Brain microvascular endothelial cell (primary cell): ENCODE results near the gene PRSS36.
"Not testable (repeated sequence)": the region's sequence is repeated elsewhere in the genome, so short reads cannot be mapped to it uniquely, and the experiment has no call there.

ENCODE experiments used
- DNase-seq: peaks from one replicate; pipeline ENCODE4 v3.0.0-alpha.2; 2020
- H3K27ac ChIP-seq: fragments of 250-450 bp; sonication (Bioruptor Pico); 2 replicates; pipeline ENCODE4 v1.5.1; 2020; ENCODE audit warnings: mild to moderate bottlenecking, moderate library complexity
- H3K27me3 ChIP-seq: fragments of 250-450 bp; sonication (Bioruptor Pico); replicated peaks from 2 replicates; pipeline ENCODE4 v1.5.1; 2020; ENCODE audit warnings: mild to moderate bottlenecking
- H3K36me3 ChIP-seq: fragments of 250-450 bp; sonication (Bioruptor Pico); replicated peaks from 2 replicates; pipeline ENCODE4 v1.5.1; 2020; ENCODE audit warnings: mild to moderate bottlenecking
- H3K4me3 ChIP-seq: 2 replicates; pipeline ENCODE4 v1.5.1; 2011; ENCODE audit warnings: low read depth, mild to moderate bottlenecking, control low read depth, low read length, moderate library complexity
- CTCF ChIP-seq: IDR thresholded peaks from 2 replicates; pipeline ENCODE4 v1.5.1; 2011; ENCODE audit warnings: low read depth, mild to moderate bottlenecking, moderate library complexity, low read length, control low read depth, inconsistent platforms; ENCODE audit errors: missing control alignments
- in situ Hi-C: cut with HindIII; loops from 2 replicates; pipeline ENCODE4 v1.10.0; 2017; ENCODE audit warnings: low sequenced_read_pairs, low pct_ligation_motif_present

The PRSS36 gene

GRCh38 chr16:31105677-31106213, 44.1 kb downstream of the PRSS36 start:
- Histone ChIP-seq H3K4me3 (peak overlapping the region; percentile 17), H3K27ac (no peak overlapping the region), H3K27me3 (no peaks in the 10 kb centered on the region), H3K36me3 (peaks cover 13% of the 10 kb centered on the region)
- TF ChIP-seq CTCF, result peak; percentile 82
- peak; percentile 37 for DNase-seq
- in situ Hi-C loops, result no loop called here

GRCh38 chr16:31100876-31101641, 48.8 kb downstream of the PRSS36 start:
- H3K27ac ChIP-seq, H3K4me3 ChIP-seq, H3K36me3 ChIP-seq, in situ Hi-C loops, DNase-seq, H3K27me3 ChIP-seq: not testable (repeated sequence)

- peak; percentile 87 for DNase-seq
- H3K27me3 ChIP-seq, result no peaks in the 10 kb centered on the region
- no peaks in the 10 kb centered on the region for H3K36me3 ChIP-seq
- in situ Hi-C loops, result no loop called here
- no peak for TF ChIP-seq CTCF
- H3K27ac ChIP-seq, result peak overlapping the region; percentile 52
- H3K4me3 ChIP-seq, result no peak overlapping the region
These were observed 49.8 kb downstream of the PRSS36 start for GRCh38 chr16:31099860-31100638.

- H3K4me3 ChIP-seq, result peak within 1 kb of the TSS; percentile 96
- no peak for TF ChIP-seq CTCF
- peaks cover under 1% of the 10 kb centered on the region for H3K36me3 ChIP-seq
- peak within 1 kb of the TSS; percentile 45 for H3K27ac ChIP-seq
- no peaks in the 10 kb centered on the region for H3K27me3 ChIP-seq
- in situ Hi-C loops, result no loop called here
- peak; percentile 97 for DNase-seq
These were observed 55.3 kb downstream of the PRSS36 start, which contains the start of gene VKORC1 for GRCh38 chr16:31094424-31095120. VKORC1 (minus strand) TSS chr16:31094797; CDS start chr16:31094729, 68 bp downstream.

GRCh38 chr16:31094088-31094423, 55.8 kb downstream of the PRSS36 start:
- peak overlapping the region; percentile 96 for H3K4me3 ChIP-seq
- in situ Hi-C loops, result no loop called here
- peak overlapping the region; percentile 45 for H3K27ac ChIP-seq
- H3K36me3 ChIP-seq, result peaks cover 6% of the 10 kb centered on the region
- H3K27me3 ChIP-seq, result no peaks in the 10 kb centered on the region
- no peak for TF ChIP-seq CTCF
- DNase-seq, result no peak
